GM21360 (cell line): ENCODE data around the gene ATM.
"Not testable (repeated sequence)": the region's sequence is repeated elsewhere in the genome, so short reads cannot be mapped to it uniquely, and the experiment has no call there.

ENCODE experiments used
- ATAC-seq: cut with Tn5 transposase; IDR thresholded peaks from one replicate; pipeline ENCODE4 v1.9.1; 2021; ENCODE audit warnings: mild to moderate bottlenecking, moderate library complexity; ENCODE audit not compliant: unreplicated experiment

ATM gene

GRCh38 chr11:108351468-108351867, 128.6 kb downstream of the ATM start:
- no peak for ATAC-seq

DNA sequence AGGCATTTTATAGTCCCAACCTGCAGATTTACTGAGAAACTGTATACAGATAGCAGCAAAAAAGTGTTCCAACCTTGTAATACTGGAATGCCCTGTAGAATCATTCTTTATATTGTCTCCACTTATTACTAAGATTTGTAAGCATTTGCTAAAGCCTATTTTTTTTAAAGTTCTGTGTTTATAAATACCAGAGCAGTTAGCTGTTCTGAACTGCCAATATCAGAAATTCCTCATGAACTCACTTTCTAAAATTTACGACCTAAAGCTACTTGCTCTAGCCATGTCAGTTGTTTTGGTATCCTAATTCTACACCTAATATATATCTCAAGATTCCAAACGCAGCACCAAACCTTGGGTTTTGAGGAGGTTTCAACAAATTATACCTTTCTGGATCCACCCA, 141.3 kb downstream of the ATM start:
- no peak for ATAC-seq

DNA sequence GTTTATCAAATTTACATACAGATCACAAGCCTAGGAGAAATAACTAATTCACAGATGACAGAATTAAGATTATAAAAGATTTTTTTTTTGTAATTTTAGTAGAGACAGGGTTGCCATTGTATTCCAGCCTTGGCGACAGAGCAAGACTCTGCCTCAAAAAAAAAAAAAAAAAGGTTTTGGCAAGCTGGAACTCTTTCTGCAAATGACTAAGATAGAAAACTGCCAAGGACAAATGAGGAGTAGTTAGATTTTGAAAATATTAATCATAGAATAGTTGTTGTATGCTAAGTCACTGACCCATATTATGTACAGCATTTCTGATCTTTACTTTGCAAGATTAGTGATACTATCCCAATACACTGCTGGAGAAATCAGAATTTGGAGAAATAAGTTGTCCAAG, 145.3 kb downstream of the ATM start:
- no peak for ATAC-seq

DNA sequence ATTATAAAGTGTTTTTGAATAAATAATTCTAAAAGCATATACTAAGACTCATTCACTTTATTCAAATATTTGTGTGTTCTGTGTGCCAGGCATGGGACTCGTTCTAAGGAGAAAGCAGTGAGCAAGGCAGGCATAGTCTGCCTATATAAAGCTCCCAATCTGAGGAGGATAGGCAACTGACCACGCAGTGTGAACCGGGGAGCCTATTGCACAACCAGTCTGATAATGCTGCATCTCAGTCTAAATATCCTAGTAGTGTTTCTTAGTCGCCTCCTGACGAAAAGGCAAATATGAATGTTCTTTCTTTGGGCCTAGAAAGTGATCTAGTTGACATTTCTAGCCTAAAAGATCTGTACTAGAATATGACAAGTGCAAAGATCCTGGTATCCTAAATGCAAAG, 146.2 kb downstream of the ATM start:
- ATAC-seq: no peak

GRCh38 chr11:108370315-108370714, 147.4 kb downstream of the ATM start:
- no peak for ATAC-seq

GRCh38 chr11:108370990-108371389, 148.1 kb downstream of the ATM start:
- ATAC-seq: no peak

DNA sequence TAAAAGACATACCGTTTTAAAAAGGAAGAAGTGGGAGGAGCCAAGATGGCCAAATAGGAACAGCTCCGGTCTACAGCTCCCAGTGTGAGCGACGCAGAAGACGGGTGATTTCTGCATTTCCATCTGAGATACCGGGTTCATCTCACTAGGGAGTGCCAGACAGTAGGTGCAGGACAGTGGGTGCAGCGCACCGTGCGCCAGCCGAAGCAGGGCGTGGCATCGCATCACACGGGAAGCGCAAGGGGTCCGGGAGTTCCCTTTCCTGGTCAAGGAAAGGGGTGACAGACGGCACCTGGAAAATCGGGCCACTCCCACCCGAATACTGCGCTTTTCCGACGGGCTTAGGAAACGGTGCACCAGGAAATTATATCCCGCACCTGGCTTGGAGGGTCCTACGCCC, 150.6 kb downstream of the ATM start:
- not testable (repeated sequence) for ATAC-seq

- no peak for ATAC-seq
Observed at GRCh38 chr11:108388576-108388975, 165.7 kb downstream of the ATM start.

DNA sequence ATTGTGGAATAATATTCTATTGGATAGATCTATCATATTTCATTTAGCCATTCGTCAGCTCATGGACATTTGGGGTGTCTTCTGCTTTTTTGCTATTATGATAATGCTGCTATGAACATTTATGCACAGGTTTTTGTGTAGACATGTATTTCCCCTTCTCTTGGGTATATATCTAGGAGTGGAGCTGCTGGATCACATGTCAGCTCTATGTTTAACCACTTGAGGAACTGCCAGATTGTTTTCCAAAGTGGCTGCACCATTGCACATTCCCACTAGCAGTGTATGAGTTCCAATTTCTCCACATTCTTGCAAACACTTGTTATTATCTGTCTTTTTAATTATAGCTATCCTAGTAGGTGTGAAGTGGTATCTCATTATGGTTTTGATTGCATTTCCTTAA, 169.5 kb downstream of the ATM start:
- ATAC-seq: no peak

- ATAC-seq: no peak
Observed at GRCh38 chr11:108393046-108393445, 170.2 kb downstream of the ATM start.

DNA sequence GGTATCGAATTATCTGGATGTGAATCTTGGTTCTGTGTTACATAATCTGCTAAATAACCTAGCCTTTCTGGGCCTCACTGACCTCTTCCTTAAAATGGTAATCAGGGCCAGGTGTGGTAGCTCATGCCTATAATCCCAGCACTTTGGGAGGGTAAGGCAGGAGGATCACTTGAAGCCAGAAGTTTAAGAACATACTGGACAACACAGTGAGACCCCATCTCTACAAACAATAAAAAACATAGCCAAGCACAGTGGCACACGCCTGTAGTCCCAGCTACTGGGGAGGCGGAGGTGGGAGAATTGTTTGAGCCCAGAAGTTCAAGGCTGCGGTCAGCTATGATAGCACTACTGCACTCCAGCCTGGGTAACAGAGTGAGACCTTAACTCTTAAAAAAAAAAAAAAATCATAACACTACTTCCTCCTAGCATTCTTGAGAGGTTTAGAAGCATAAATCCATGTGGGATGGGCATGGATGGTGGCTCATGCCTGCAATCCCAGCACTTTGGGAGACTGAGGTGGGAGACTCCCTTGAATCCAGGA, 171.9 kb downstream of the ATM start:
- no peak for ATAC-seq

DNA sequence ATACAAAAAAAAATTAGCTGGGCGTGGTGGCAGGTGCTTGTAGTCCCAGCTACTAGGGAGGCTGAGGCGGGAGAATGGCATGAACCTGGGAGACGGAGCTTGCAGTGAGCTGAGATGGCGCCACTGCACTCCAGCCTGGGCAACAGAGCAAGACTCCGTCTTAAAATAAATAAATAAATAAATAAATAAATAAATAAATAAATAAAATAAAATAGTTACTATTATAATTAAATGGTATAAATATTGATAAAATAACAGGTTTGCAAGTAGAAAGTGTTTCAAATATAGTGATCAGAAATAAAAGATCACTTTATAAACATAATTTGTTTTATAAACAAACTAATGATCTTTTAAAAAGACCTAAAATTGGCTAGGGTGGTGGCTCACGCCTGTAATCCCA, 173.8 kb downstream of the ATM start:
- ATAC-seq: not testable (repeated sequence)

GRCh38 chr11:108398439-108398838, 175.6 kb downstream of the ATM start:
- ATAC-seq: no peak

DNA sequence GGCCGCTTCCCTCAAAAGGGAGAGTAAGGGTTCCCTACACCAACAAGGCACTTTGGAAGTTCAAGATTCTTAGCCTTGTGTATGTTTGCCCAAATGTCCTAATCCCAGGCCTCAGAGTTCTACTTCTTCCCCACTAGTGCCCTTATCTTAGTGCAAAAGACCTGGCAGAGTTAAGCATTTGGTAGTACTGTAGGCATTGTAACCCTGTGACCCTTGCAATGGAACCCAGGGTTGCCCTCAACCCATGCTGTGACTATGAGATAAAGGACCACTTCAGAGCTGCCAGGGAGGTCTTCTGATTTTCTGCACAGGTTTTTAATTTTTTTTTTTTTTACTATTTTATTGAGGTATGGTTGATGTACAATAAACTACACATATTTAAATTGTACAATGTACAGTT, 179.4 kb downstream of the ATM start:
- no peak for ATAC-seq

GRCh38 chr11:108403052-108403451, 180.2 kb downstream of the ATM start:
- ATAC-seq: no peak

GRCh38 chr11:108405706-108406105, 182.8 kb downstream of the ATM start:
- no peak for ATAC-seq

DNA sequence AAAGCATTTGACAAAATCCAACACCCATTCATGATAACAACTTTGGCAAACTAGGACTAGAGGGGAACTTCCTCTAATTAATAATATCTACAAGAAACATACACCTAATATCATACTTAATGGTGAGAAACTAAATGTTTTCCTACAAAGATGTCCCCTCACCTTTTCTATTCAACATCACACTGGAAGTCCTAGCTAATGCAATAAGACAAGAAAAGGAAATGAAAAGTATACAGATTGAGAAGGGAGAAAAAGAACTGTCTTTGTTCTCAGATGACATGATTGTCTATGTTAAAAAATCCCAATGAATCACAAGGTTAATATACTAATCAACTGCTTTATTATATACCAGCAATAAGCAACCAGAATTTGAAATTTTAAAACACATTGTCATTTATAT, 192.1 kb downstream of the ATM start:
- no peak for ATAC-seq

DNA sequence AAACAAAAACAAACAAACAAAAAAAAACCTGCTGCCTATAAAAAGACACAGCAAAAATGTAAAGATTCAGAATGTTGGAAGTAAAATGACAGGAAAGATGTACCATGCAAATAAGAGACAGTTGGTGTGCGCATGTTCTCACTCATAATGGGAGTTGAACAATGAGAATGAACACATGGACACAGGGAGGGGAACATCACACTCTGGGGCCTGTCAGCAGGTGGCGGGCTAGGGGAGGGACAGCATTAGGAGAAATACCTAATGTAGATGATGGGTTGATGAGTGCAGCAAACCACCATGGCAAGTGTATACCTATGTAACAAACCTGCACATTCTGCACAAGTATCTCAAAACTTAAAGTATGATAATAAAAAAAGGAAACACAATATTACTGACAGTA, 194.7 kb downstream of the ATM start:
- ATAC-seq: not testable (repeated sequence)
